ENCODE measurements around the gene THAP4. TPM values are rescaled to one million over a fixed set of nuclear protein-coding genes. Genes with fewer than 3 reads are reported as not detected.

Gene THAP4
- total and polyA plus RNA-seq, 8 donors = 22.4 to 42.9 (median 27.1) TPM

GRCh38 chr2:241648453-241648852 lies 11.5 kb upstream of the THAP4 start:
- WGBS, 2 donors = 87 to 92% methylated on average over 6 of the region's 6 CpGs
- Histone ChIP-seq H3K36me3 (peaks cover 0 to 20% (median 0%) of the 10 kb centered on the region in 3 donors), H3K27ac (no peak overlapping the region), H3K4me3 (no peak overlapping the region), H3K27me3 (no peaks in the 10 kb centered on the region), H3K9me3 (no peaks in the 10 kb centered on the region), H3K4me1 (no peaks in the 10 kb centered on the region)
- no peak for FAIRE-seq
- intact Hi-C loops (cut with DNase I) = no loop called here
- ATAC-seq = no peak
- no peak for DNase-seq
- no peak for TF ChIP-seq CTCF (IDR thresholded peaks at IDR 0.05)

GRCh38 chr2:241645915-241646645 lies 9.1 kb upstream of the THAP4 start:
- no peaks in the 10 kb centered on the region for H3K4me1 ChIP-seq
- 90 to 92% methylated on average over 14 of the region's 14 CpGs for WGBS, 2 donors
- no peak overlapping the region for H3K27ac ChIP-seq
- DNase-seq (no peak), ATAC-seq (no peak), FAIRE-seq (no peak)
- intact Hi-C loops (cut with DNase I) = no loop called here
- no peaks in the 10 kb centered on the region for H3K9me3 ChIP-seq
- no peaks in the 10 kb centered on the region for H3K27me3 ChIP-seq
- H3K36me3 ChIP-seq = peaks cover 0 to 2% (median 0%) of the 10 kb centered on the region in 3 donors
- H3K4me3 ChIP-seq = no peak overlapping the region
- no peak for TF ChIP-seq CTCF (IDR thresholded peaks at IDR 0.05)

- no peak for ATAC-seq
- H3K36me3 ChIP-seq = no peaks in the 10 kb centered on the region
- no peaks in the 10 kb centered on the region for H3K9me3 ChIP-seq
- H3K27me3 ChIP-seq = no peaks in the 10 kb centered on the region
- 81 to 84% methylated on average over 26 of the region's 26 CpGs for WGBS, 2 donors
- intact Hi-C loops (cut with DNase I) = no loop called here
- H3K4me3 ChIP-seq = no peak overlapping the region
- no peaks in the 10 kb centered on the region for H3K4me1 ChIP-seq
- H3K27ac ChIP-seq = no peak overlapping the region
- no peak for FAIRE-seq
- DNase-seq = peak in 1 of 6 donors; percentile 32
- TF ChIP-seq CTCF (IDR thresholded peaks at IDR 0.05) = no peak
Observed at GRCh38 chr2:241645056-241645914, 8.3 kb upstream of the THAP4 start.

GRCh38 chr2:241641631-241642030 lies 4.7 kb upstream of the THAP4 start:
- ATAC-seq (no peak), FAIRE-seq (no peak), DNase-seq (no peak)
- no peaks in the 10 kb centered on the region for H3K36me3 ChIP-seq
- no peak overlapping the region for H3K27ac ChIP-seq
- peaks cover 8 to 11% (median 9%) of the 10 kb centered on the region in 3 donors for H3K4me1 ChIP-seq
- H3K27me3 ChIP-seq = no peaks in the 10 kb centered on the region
- TF ChIP-seq CTCF (IDR thresholded peaks at IDR 0.05) = no peak
- WGBS, 2 donors = 45 to 52% methylated on average over 2 of the region's 2 CpGs
- no peak overlapping the region for H3K4me3 ChIP-seq
- intact Hi-C loops (cut with DNase I) = no loop called here
- H3K9me3 ChIP-seq = no peaks in the 10 kb centered on the region
